OCI-LY3 (cell line): ENCODE data around the gene CHURC1.

Source experiments
- H2AFZ ChIP-seq: fragments of 200-600, 300-600 bp; shearing (Covaris generic); 2 replicates; pipeline ENCODE4 v1.6.0; 2014; ENCODE audit warnings: antibody characterized with exemption, low read depth, low read length
- H3K27ac ChIP-seq: fragments of 200-600, 300-600 bp; sonication (generic); 2 replicates; pipeline ENCODE4 v1.5.1; 2014; ENCODE audit warnings: mild to moderate bottlenecking, low read length, moderate library complexity, mixed read lengths
- H3K27me3 ChIP-seq: fragments of 200-600, 300-600 bp; sonication (generic); 2 replicates; pipeline ENCODE4 v1.6.1; 2014; ENCODE audit warnings: low read depth, low read length, mixed read lengths
- H3K36me3 ChIP-seq: fragments of 200-600, 300-600 bp; sonication (generic); replicated peaks from 2 replicates; pipeline ENCODE3; 2014; ENCODE audit warnings: low read depth, low read length, mixed read lengths
- H3K4me1 ChIP-seq: fragments of 300-600, 200-600 bp; sonication (generic); 2 replicates; pipeline ENCODE4 v1.6.1; 2014; ENCODE audit warnings: low read length, mixed read lengths
- H3K4me2 ChIP-seq: fragments of 200-600, 300-600 bp; sonication (generic); 2 replicates; pipeline ENCODE4 v1.6.1; 2014; ENCODE audit warnings: low read length, mixed read lengths
- H3K4me3 ChIP-seq: fragments of 300-600, 200-600 bp; sonication (generic); 2 replicates; pipeline ENCODE4 v1.5.1; 2014; ENCODE audit warnings: antibody characterized with exemption, mild to moderate bottlenecking, low read length, moderate library complexity
- H3K79me2 ChIP-seq: fragments of 300-600, 200-600 bp; shearing (Covaris generic); 2 replicates; pipeline ENCODE4 v1.6.1; 2014; ENCODE audit warnings: mild to moderate bottlenecking, low read length, mixed read lengths
- H3K9ac ChIP-seq: fragments of 300-600, 200-600 bp; shearing (Covaris generic); 2 replicates; pipeline ENCODE4 v1.6.0; 2014; ENCODE audit warnings: mild to moderate bottlenecking, low read length, moderate library complexity
- H3K9me3 ChIP-seq: fragments of 200-600, 300-600 bp; shearing (Covaris generic); 2 replicates; pipeline ENCODE4 v1.6.1; 2014; ENCODE audit warnings: low read length, mixed read lengths; ENCODE audit not compliant: insufficient read depth
- H4K20me1 ChIP-seq: fragments of 200-600, 300-600 bp; sonication (generic); 2 replicates; pipeline ENCODE4 v1.6.1; 2016; ENCODE audit warnings: low read length, mixed read lengths; ENCODE audit not compliant: insufficient read depth
- CTCF ChIP-seq: fragments of 200-600, 300-600 bp; sonication (generic); IDR thresholded peaks from 2 replicates; pipeline ENCODE4 v1.5.1; 2014; ENCODE audit warnings: antibody characterized with exemption, low read length, low read depth
- EZH2phosphoT487 ChIP-seq: fragments of 200-600 bp; shearing (Covaris generic); IDR thresholded peaks from 2 replicates; pipeline ENCODE4 v1.6.1; 2018; ENCODE audit warnings: antibody characterized with exemption, mixed run types, low read depth

Gene CHURC1

GRCh38 chr14:64937821-64938193 is 23.6 kb downstream of the CHURC1 start:
- Histone ChIP-seq H3K27ac (no peak overlapping the region), H3K9ac (no peak overlapping the region), H2AFZ (no peak overlapping the region), H3K4me2 (no peak overlapping the region), H4K20me1 (peaks cover 3% of the 10 kb centered on the region; the same call in 1 of the 2 replicates), H3K4me1 (peaks cover 3% of the 10 kb centered on the region; the same call in 1 of the 2 replicates), H3K79me2 (no peaks in the 10 kb centered on the region), H3K27me3 (no peaks in the 10 kb centered on the region), H3K36me3 (peaks cover 17% of the 10 kb centered on the region), H3K4me3 (no peak overlapping the region), H3K9me3 (no peaks in the 10 kb centered on the region)
- TF ChIP-seq CTCF (peak; percentile 20), EZH2phosphoT487 (no peak)

- H4K20me1 ChIP-seq: no peaks in the 10 kb centered on the region
- H3K9ac ChIP-seq: no peak overlapping the region
- no peak overlapping the region for H3K4me3 ChIP-seq
- H3K36me3 ChIP-seq: peaks cover 5% of the 10 kb centered on the region
- no peak overlapping the region for H3K4me2 ChIP-seq
- H3K27ac ChIP-seq: no peak overlapping the region
- H3K27me3 ChIP-seq: no peaks in the 10 kb centered on the region
- no peaks in the 10 kb centered on the region for H3K79me2 ChIP-seq
- no peaks in the 10 kb centered on the region for H3K9me3 ChIP-seq
- H2AFZ ChIP-seq: no peak overlapping the region
- TF ChIP-seq EZH2phosphoT487 (no peak), CTCF (no peak)
- peaks cover 3% of the 10 kb centered on the region; the same call in 1 of the 2 replicates for H3K4me1 ChIP-seq
Observed at GRCh38 chr14:64938972-64939816, 24.9 kb downstream of the CHURC1 start.

GRCh38 chr14:64939817-64940190 is 25.5 kb downstream of the CHURC1 start:
- no peak overlapping the region for H3K4me2 ChIP-seq
- no peaks in the 10 kb centered on the region for H3K9me3 ChIP-seq
- no peaks in the 10 kb centered on the region for H3K27me3 ChIP-seq
- peaks cover 3% of the 10 kb centered on the region; the same call in 1 of the 2 replicates for H3K4me1 ChIP-seq
- H3K9ac ChIP-seq: no peak overlapping the region
- no peak overlapping the region for H3K4me3 ChIP-seq
- H2AFZ ChIP-seq: no peak overlapping the region
- no peaks in the 10 kb centered on the region for H3K79me2 ChIP-seq
- TF ChIP-seq CTCF (no peak), EZH2phosphoT487 (no peak)
- no peak overlapping the region for H3K27ac ChIP-seq
- peaks cover 5% of the 10 kb centered on the region for H3K36me3 ChIP-seq
- H4K20me1 ChIP-seq: no peaks in the 10 kb centered on the region

GRCh38 chr14:64940336-64940910 is 26.2 kb downstream of the CHURC1 start:
- Histone ChIP-seq H2AFZ (no peak overlapping the region), H3K27me3 (no peaks in the 10 kb centered on the region), H3K4me3 (no peak overlapping the region), H3K4me1 (peaks cover 3% of the 10 kb centered on the region; the same call in 1 of the 2 replicates), H4K20me1 (no peaks in the 10 kb centered on the region), H3K27ac (no peak overlapping the region), H3K79me2 (no peaks in the 10 kb centered on the region), H3K4me2 (no peak overlapping the region), H3K9me3 (no peaks in the 10 kb centered on the region), H3K36me3 (peaks cover 5% of the 10 kb centered on the region), H3K9ac (no peak overlapping the region)
- no peak for TF ChIP-seq CTCF
- TF ChIP-seq EZH2phosphoT487: no peak
